HT-29 (cell line): ENCODE data around the gene APOO. TPM values are rescaled to one million over a fixed set of nuclear protein-coding genes. Genes with fewer than 3 reads are reported as not detected.

Experiments
- DNase-seq: peaks from one replicate; pipeline ENCODE4 v3.0.0-alpha.2; 2015; ENCODE audit warnings: low spot score
- total RNA-seq: library from RNA; depleted of rRNA; stranded (reverse); fragments of >200 nt; shearing (Covaris generic); gene quantifications from 2 replicates; pipeline ENCODE4 v1.2.3, GENCODE V29; 2014; rRNA removed

Gene APOO
- 5.2 and 6.4 TPM in 2 replicates for total RNA-seq

- peak; percentile 78 for DNase-seq
These were observed at the start of gene APOO, which contains the start of gene CXorf58 for GRCh38 chrX:23907498-23908218. Gene APOO (minus strand): TSS chrX:23907938. CDS start chrX:23907702, 236 bp downstream. Gene CXorf58 (plus strand): TSS chrX:23908006. CDS start chrX:23910303, 2,297 bp downstream.

DNA sequence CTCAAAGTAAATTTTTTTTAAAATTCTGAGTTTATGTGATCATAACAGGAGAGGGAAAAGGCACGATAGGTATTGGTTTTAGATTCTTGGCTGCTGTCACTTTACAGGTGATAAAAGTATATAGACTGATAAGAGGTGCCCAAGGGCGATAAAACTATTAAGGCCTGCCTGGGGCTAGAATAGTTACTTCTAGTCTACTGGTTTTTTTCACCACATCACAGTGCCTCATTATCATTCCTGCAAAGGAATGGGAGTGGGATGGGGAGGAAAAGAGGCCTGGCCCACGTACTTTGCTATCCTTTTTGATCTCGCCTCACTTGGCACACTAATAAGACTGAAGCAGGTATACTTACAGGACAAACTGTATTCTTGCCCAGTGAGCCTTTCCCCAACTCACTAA is 46.7 kb upstream of the APOO start:
- DNase-seq, result no peak

DNA sequence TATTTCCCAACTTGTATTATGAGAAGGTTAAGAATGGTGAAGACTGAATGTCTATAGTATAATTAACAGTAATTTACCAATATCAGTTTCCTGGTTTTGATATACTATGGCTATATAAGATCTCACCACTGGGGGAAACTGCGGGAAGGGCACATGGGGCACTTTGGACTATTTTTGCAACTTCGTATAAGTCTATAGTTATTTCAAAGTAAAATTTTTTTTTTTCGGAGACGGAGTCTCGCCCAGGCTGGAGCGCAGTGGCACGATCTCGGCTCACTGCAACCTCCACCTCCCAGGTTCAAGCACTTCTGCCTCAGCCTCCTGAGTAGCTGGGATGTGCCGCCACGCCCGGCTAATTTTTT is 46.2 kb upstream of the APOO start:
- DNase-seq, result no peak

- no peak for DNase-seq
These were observed 45.5 kb upstream of the APOO start for GRCh38 chrX:23952984-23953907.

- DNase-seq, result no peak
These were observed 44.7 kb upstream of the APOO start for GRCh38 chrX:23952391-23952790.

DNA sequence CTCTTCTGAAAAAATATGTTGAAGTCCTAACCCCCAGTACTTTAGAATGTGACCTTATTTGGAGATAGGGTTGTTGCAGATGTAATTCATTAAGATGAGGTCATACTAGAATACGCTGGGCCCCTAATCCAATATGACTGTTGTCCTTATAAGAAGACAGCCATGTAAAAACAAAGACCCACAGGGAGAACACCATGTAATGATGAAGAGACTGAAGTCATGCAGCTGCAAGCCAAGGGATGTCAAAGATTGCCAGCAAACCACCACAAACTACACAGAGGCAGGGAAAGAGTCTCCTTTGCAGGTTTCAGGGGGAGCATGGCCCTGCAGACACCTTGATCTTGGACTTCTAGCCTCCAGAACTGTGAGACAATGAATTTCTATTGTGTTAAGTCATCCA is 37.5 kb upstream of the APOO start:
- no peak for DNase-seq

GRCh38 chrX:23944234-23944633 is 36.5 kb upstream of the APOO start:
- no peak for DNase-seq

DNA sequence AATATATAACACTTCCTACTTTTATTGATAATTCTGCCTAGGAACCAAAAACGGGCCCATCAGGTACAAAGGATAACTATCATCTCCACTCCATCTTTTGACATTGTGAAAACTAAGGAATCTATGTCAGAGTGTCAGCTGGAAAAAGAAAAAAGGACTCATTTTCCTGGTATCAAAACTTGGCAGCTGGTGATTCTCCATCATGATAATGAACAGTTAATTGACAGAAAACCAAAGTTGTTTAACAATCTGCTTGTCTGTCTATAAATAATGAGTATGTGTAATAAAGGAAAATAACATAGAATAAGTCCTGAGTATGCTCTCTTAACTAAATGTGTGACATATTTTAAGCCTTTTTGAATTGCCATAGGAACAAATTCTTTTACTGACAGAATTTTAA is 31.5 kb upstream of the APOO start:
- DNase-seq, result no peak

DNA sequence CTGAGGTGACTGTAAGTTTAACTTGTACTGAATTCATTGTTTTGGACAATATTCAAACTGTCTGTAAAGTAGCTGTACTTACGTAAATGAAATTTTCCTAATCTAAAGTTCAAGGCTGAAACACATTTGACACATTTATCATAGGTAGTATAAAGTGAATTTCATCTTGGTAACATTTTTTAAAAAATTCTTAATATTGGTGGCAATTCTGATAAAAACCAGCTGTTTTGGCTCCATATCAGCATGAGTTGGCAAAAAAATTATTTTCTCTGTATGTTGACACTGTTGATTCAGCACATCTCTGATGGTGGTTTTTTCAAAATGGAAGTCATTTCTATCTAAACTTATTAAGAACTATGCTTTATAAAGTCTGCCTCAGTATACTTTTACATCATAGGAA is 31.0 kb upstream of the APOO start:
- DNase-seq, result no peak

DNA sequence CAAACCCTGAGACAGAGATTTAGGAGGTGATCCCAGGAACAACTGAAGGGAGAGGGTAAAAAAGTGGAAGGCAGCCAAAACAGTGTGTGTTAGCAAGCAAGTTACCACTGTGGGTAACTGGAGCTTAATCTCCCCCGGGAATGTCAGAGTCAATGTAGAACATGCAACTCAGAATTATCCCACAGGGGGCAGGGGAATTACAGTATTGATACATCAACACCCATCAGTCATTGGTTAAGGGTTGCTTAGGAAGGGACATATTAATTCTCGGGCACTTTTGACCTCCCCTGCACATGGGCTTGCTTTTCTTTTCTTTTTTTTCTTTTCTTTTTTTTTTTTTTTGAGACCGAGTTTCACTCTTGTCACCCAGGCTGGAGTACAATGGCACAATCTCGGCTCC is 29.4 kb upstream of the APOO start:
- no peak for DNase-seq

DNA sequence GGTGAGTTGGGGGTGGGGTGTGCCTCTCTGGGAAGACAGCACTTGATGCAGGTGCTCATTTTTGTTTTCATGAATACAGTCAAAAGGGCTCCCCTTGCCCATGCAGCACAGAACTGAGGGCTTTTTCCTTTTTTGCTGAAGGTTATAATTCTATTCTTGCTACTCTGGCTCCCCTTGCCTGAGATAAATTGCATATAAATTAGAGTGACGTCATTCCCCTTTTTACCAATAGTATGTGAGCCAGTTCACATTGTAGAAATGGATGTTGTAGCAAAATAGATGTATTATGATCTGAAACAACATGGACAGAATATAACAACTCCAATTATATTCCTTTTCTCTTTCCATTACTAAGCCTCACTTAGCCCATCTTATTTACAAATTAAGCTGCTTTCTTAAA is 28.4 kb upstream of the APOO start:
- DNase-seq, result no peak

- DNase-seq, result no peak
These were observed 27.4 kb upstream of the APOO start for GRCh38 chrX:23935106-23935505.

- no peak for DNase-seq
These were observed 24.3 kb upstream of the APOO start for GRCh38 chrX:23932046-23932445.

GRCh38 chrX:23930894-23931604 is 23.3 kb upstream of the APOO start:
- no peak for DNase-seq

GRCh38 chrX:23926015-23926414 is 18.3 kb upstream of the APOO start:
- DNase-seq, result no peak

DNA sequence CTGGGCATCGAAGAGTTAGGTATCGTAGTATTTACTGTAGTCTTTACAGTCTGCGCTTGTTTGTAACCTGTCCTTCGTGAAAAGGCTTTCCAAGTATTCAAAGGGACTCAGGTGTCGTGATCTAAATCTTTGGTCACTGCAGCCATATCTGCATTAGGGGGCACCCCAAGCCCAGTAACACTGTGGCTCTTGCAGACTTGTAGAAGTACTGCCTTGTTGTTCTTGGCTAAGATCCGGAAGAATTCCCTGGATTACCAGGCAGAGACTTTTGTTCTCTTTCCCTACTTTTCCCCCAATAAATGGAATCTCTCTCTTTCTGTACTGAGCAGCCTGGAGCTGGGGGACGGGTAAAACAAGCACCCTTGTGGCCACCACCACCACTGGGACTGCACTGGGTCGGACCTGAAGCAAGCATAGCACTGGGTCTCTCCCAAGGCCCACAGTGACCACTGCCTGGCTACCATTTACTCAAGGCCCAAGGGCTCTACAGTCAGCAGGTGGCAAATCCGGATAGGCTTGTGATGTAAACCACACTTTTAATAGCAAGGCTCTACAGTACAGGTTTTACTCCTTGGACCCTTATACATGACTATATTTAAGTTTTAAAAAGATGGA is 12.1 kb upstream of the APOO start:
- no peak for DNase-seq

- DNase-seq, result no peak
These were observed 11.4 kb upstream of the APOO start for GRCh38 chrX:23919148-23919547.

GRCh38 chrX:23911126-23911835 is 3.5 kb upstream of the APOO start:
- no peak for DNase-seq

DNA sequence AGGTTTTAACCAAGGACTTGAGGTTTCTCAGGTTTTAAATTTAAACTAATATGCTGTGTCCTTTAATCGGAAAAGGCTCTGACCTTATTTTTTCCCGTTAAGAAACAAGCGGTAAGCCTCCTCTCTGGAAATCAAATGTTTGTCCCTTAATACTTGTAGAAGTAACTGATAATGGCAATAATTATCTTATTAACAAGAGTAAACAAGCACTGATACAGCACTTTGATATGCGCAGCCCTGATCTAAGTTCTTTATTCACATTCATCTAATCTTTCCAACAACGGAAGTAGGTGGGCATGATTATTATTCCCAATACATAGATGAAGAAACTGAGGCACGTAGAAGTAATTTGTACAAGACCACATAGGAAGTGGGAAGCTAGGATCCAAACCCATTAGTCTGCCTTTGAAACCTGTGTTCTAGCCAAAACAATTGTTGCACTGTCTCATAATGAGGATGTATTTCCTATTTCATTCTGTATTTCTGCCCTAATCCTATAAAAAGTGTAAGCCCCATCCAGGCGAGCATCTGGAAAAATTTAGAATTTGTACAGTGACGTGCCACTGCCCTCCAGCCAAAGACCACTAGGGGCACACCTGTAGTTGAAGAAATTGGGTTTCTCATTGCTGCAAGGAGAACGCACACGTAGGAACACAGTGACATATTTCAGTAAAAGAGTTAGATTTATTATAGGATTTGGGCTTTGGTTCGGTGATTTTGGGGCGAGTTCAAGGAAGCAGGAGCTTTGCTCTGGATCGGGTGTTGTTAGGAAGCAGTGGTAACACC is 674 bp upstream of the APOO start:
- DNase-seq, result no peak

DNA sequence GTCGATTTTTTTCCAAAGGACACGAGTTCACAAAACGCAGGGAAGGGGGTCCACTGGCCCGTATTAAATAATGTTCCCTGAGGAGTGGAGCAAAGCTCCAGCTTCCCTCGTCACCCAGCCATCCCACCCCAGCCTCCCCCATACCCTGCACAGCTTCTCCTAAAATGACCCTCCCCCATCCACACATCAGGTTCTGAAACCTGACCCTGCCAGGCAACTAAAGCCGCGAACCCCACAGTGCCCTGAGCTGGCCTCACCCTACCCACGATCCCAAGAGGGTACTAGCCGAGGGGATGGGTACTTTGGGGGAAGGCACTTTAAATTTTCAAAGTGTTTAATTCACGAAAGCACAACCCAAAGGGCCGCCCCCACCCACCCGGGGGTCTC is 634 bp downstream of the APOO start:
- DNase-seq, result no peak
